ENCODE results near the gene RHOF.

Gene RHOF

GRCh38 chr12:121826318-121827150, 33.0 kb upstream of the RHOF start:
- DNase-seq (ENCODE audit: low spot score): no peak
- no peak for TF ChIP-seq CTCF (IDR thresholded peaks at IDR 0.05)

GRCh38 chr12:121825041-121825523, 31.6 kb upstream of the RHOF start:
- DNase-seq (ENCODE audit: low spot score): no peak
- Histone ChIP-seq H3K4me3 (no peak overlapping the region), H3K27ac (no peak overlapping the region)
- no peak for TF ChIP-seq CTCF (IDR thresholded peaks at IDR 0.05)

More at GRCh38 chr12:121826318-121827150, 33.0 kb upstream of the RHOF start:
- no peak overlapping the region for H3K27ac ChIP-seq
- H3K4me3 ChIP-seq: no peak overlapping the region

- DNase-seq (ENCODE audit: low spot score): no peak
- no peak overlapping the region for H3K27ac ChIP-seq
- no peak for TF ChIP-seq CTCF (IDR thresholded peaks at IDR 0.05)
- H3K4me3 ChIP-seq: no peak overlapping the region
Observed at GRCh38 chr12:121823727-121824115, 30.2 kb upstream of the RHOF start.

- Histone ChIP-seq H3K4me3 (no peak overlapping the region), H3K27ac (no peak overlapping the region)
- no peak for TF ChIP-seq CTCF (IDR thresholded peaks at IDR 0.05)
- DNase-seq (ENCODE audit: low spot score): no peak
Observed at GRCh38 chr12:121823101-121823726, 29.7 kb upstream of the RHOF start.

- Histone ChIP-seq H3K27ac (no peak overlapping the region), H3K4me3 (no peak overlapping the region)
- DNase-seq (ENCODE audit: low spot score): no peak
- TF ChIP-seq CTCF (IDR thresholded peaks at IDR 0.05): no peak
Observed at GRCh38 chr12:121822393-121823100, 29.1 kb upstream of the RHOF start.

- no peak overlapping the region for H3K27ac ChIP-seq
- no peak for DNase-seq (ENCODE audit: low spot score)
- no peak overlapping the region for H3K4me3 ChIP-seq
- no peak for TF ChIP-seq CTCF (IDR thresholded peaks at IDR 0.05)
Observed at GRCh38 chr12:121820056-121820455, 26.6 kb upstream of the RHOF start.

Data from coronary artery (tissue), 2 donors.